Activated T-cell treated with anti-CD3 and anti-CD28 coated beads, Interleukin-2, amount 50 U/mL, for 72 hours (primary cell): ENCODE results near the gene PRKRIP1. TPM values are rescaled to one million over a fixed set of nuclear protein-coding genes. Genes with fewer than 3 reads are reported as not detected.
"Not testable (repeated sequence)": the region's sequence is repeated elsewhere in the genome, so short reads cannot be mapped to it uniquely, and the experiment has no call there.

ENCODE experiments used
- ATAC-seq, 2 donors: fragments of 150-1000 bp; cut with Tn5 transposase; replicated peaks in 1 of 2; 2 replicates each; pipeline ENCODE4 v1.10.0; 2021; ENCODE audit warnings: moderate library complexity in 2 of 2, mild to moderate bottlenecking in 1 of 2
- DNase-seq, 2 donors: peaks; one replicate each; pipeline ENCODE4 v3.0.0; 2021 to 2022; ENCODE audit warnings: mixed read lengths in 1 of 2
- H3K27ac Mint-ChIP-seq: one replicate; pipeline ENCODE4 v1.8.0; 2022; ENCODE audit warnings: mild to moderate bottlenecking, moderate library complexity, mixed read lengths
- H3K27me3 Mint-ChIP-seq: one replicate; pipeline ENCODE4 v1.8.0; 2022; ENCODE audit warnings: low read depth, mixed read lengths
- H3K36me3 Mint-ChIP-seq, 2 donors: one replicate each; pipeline ENCODE4 v1.8.0; 2022; ENCODE audit warnings: mixed read lengths in 2 of 2, mild to moderate bottlenecking in 1 of 2; ENCODE audit not compliant: insufficient read depth in 2 of 2
- H3K4me1 Mint-ChIP-seq: one replicate; pipeline ENCODE4 v1.8.0; 2022; ENCODE audit warnings: low read depth, mixed read lengths
- H3K4me3 Mint-ChIP-seq, 2 donors: one replicate each; pipeline ENCODE4 v1.8.0; 2022; ENCODE audit warnings: mild to moderate bottlenecking in 2 of 2, mixed read lengths in 2 of 2, moderate library complexity in 2 of 2
- H3K9me3 Mint-ChIP-seq, 2 donors: one replicate each; pipeline ENCODE4 v1.8.0; 2022; ENCODE audit warnings: mixed read lengths in 2 of 2
- total RNA-seq, 2 donors: library from RNA; stranded (reverse); gene quantifications; one replicate each; pipeline ENCODE4 v1.2.3, GENCODE V29; 2022

The PRKRIP1 gene
- total RNA-seq: 10 to 100 TPM; 30.6 to 35.7 TPM

DNA sequence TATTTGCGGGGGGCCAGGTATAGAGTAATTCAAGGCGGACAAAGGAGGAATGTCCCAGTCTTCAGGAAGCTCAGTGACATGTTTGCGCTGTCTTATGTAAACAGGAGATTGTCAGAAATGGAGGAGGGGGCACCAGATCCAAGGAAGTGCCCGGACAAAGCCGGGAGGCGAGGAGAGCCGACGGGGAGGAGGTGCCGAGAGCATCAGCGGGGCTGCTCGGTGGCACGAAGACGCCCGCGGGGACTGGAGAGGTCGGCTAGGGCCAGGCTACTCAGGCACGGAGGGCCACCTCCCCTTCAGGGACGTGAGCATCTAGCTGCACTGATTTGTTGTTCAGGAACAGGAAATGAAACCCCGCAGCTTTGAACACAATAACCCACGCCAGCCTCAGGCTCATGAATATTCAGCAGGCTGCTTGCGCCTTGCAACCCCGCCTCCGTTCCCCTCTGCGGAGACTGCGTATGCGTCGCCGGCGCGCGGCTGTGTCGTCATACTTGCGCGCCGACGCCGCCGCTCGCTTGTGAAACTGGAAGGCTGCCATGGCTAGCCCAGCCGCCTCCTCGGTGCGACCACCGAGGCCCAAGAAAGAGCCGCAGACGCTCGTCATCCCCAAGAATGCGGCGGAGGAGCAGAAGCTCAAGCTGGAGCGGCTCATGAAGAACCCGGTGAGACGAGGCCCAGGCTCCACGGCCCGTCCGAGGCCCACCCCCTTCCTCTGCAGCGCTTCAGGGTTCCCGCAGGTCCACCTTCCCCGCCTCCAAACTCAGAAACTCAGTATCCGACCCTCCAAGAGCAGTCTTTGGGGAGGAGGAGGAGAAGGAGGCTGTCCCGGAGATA lies at the start of gene PRKRIP1:
Gene PRKRIP1, plus strand, starts transcription at position 491 of the 837 bp plus-strand sequence. Its CDS starts 49 bp downstream, at position 540.
- Mint-ChIP-seq H3K4me3 (peak within 1 kb of the TSS; percentile 82 to 94), H3K4me1 (peaks cover 29% of the 10 kb centered on the region), H3K36me3 (peaks cover 8 to 16% of the 10 kb centered on the region in 2 donors), H3K27ac (peak within 1 kb of the TSS; percentile 95), H3K9me3 (no peaks in the 10 kb centered on the region), H3K27me3 (no peaks in the 10 kb centered on the region)
- DNase-seq (peak; percentile 80 to 88), ATAC-seq (peak; percentile 98 to 99)

DNA sequence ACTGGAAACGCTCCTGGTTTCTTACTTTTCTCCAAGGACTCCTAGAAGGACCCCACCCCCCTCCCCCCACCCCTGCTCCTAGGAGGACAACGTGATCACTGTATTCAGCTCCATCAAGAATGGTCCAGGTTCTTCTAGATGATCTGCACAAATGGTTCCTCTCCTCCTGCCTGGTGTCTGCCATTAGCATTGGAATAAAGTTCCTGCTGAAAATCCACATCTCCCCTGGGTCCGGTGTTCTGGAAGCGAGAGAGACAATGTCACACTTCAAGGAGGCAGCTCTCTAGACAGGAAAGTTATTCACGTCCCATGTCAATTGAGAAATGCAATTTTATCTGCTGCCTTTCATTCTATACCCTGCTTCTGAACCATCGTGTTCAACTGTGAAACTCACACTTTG lies 49.2 kb upstream of the PRKRIP1 start:
- DNase-seq, H3K4me3 Mint-ChIP-seq, H3K36me3 Mint-ChIP-seq, ATAC-seq, H3K27me3 Mint-ChIP-seq, H3K9me3 Mint-ChIP-seq, H3K4me1 Mint-ChIP-seq, H3K27ac Mint-ChIP-seq: not testable (repeated sequence)

DNA sequence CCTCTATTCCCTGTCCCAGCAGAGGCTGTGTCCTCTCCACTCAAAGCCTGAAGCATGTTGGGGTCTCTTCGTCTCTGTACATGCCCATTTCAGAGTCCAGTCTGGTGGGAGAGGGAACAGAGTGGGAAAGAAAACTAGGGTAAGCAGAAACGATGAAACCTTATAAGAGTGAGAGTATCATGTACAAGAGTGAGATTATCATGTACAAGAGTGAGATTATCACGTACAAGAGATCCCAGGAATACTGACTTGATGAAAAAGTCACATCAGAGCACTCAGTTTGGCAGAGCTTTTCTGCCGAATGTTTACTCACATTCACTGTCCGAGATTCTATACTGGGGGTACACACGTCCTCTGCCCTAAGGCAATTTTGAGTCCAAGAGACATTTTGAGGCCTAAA lies 39.8 kb upstream of the PRKRIP1 start, which contains the start of gene SPDYE6:
Gene SPDYE6, minus strand, starts transcription at position 101 of the 400 bp plus-strand sequence. CDS start 421 bp downstream, outside the sequence.
- not testable (repeated sequence) for H3K36me3 Mint-ChIP-seq, H3K4me3 Mint-ChIP-seq, H3K27me3 Mint-ChIP-seq, H3K4me1 Mint-ChIP-seq, H3K9me3 Mint-ChIP-seq, DNase-seq, H3K27ac Mint-ChIP-seq, ATAC-seq

DNA sequence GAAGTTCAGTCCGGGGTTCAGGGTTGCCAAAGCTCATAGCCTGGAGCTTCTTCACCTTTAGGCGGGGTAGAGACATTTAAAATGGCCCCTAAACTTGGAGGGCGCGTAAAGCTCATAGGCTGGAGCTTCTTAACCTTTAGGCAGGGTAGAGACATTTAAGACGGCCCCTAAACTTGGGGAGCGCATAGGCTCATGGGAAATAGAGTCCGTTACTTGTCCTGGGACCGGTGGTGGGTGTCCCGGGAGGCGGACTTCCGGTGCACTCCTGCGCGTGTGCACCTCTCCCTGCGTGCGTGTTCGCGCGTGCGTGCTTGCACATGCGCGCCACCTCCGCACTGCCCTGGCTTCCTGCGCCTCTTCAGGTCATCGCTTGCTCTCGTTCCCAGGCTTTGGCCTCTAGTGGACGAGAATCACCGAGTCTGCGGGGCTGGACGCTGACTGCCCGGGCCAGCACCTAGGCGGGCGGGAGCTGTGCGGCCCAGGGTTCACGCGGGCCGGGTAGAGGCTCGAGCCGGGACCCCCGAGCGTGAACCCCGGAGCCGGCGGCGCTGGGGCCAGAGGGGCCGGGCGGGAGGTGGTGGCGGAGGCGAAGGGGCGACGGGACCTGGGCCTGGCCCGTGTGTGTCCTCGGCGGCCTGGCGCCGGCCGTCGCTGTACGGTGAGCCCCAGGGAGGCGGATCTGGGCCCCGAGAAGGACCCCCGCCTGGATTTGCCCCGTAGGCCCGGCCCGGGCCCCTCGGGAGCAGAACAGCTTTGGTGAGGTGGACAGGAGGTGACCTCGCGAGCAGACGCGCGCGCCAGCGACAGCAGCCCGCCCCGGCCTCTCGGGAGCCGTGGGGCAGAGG lies 32.4 kb upstream of the PRKRIP1 start:
- peak; percentile 100 for ATAC-seq
- not testable (repeated sequence) for H3K9me3 Mint-ChIP-seq, H3K27me3 Mint-ChIP-seq
- peak; percentile 93 to 96 for DNase-seq
- peak overlapping the region; percentile 87 to 91 for H3K4me3 Mint-ChIP-seq
- H3K36me3 Mint-ChIP-seq: peaks cover 2 to 11% of the 10 kb centered on the region in 2 donors
- H3K4me1 Mint-ChIP-seq: peaks cover 32% of the 10 kb centered on the region
- peak overlapping the region; percentile 75 for H3K27ac Mint-ChIP-seq

DNA sequence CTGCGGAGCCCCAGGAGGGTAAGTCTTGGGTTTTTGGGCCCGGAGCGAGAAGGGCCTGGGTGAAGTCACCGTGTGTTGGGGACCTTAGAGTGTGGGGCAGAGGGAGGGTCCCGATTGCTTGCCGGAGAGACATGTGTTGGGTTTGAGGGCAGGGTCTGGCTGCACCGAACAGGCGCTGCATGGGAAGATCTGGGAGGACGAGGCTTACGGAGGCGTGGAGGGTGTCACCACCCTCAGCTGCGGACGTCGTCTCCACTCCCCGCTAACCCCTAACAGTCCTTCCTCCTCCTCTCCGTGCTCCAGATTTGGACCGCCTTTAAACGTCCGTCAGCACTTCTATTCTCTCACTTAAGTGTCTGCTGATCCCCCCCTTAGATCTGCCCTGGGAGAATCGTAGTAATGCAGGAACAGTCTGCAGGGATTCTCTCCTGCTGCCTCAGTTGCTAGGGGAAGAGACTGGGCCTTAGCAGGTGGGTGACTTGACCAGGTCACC lies 31.7 kb upstream of the PRKRIP1 start:
- Mint-ChIP-seq H3K4me1 (peaks cover 32% of the 10 kb centered on the region), H3K36me3 (peaks cover 2 to 11% of the 10 kb centered on the region in 2 donors), H3K4me3 (peak overlapping the region; percentile 87 to 91), H3K27ac (peak overlapping the region; percentile 75)
- DNase-seq: peak; percentile 6 to 11
- not testable (repeated sequence) for H3K9me3 Mint-ChIP-seq, ATAC-seq, H3K27me3 Mint-ChIP-seq

DNA sequence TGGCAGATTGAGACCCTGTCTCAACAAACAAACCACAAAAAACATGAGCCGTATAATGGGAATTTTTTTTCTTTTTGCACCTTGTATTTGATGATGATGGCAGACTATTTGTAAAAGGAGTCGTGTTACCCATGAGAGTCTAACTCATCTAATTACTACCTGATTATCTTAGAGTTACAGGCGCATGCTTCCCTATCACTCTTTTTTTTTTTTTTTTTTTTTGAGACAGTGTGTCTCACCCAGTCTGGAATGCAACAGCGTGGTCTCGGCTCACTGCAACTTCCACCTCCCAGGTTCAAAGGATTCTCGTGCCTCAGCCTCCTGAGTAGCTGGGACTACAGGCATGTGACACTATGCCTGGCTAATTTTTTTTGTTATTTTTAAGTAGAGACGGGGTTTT lies 30.8 kb upstream of the PRKRIP1 start:
- H3K9me3 Mint-ChIP-seq, H3K27me3 Mint-ChIP-seq, ATAC-seq, H3K27ac Mint-ChIP-seq, DNase-seq: not testable (repeated sequence)
- Mint-ChIP-seq H3K4me3 (peak overlapping the region; percentile 52 to 87), H3K4me1 (peaks cover 38% of the 10 kb centered on the region), H3K36me3 (peaks cover 5 to 17% of the 10 kb centered on the region in 2 donors)

GRCh38 chr7:102370038-102370437 lies 26.1 kb upstream of the PRKRIP1 start:
- not testable (repeated sequence) for ATAC-seq, DNase-seq, H3K27ac Mint-ChIP-seq, H3K4me3 Mint-ChIP-seq, H3K9me3 Mint-ChIP-seq, H3K27me3 Mint-ChIP-seq
- peaks cover 11 to 27% of the 10 kb centered on the region in 2 donors for H3K36me3 Mint-ChIP-seq
- H3K4me1 Mint-ChIP-seq: peaks cover 39% of the 10 kb centered on the region

- not testable (repeated sequence) for ATAC-seq, H3K27ac Mint-ChIP-seq, H3K27me3 Mint-ChIP-seq, H3K9me3 Mint-ChIP-seq, H3K4me3 Mint-ChIP-seq, DNase-seq
- peaks cover 30% of the 10 kb centered on the region for H3K4me1 Mint-ChIP-seq
- peaks cover 12 to 34% of the 10 kb centered on the region in 2 donors for H3K36me3 Mint-ChIP-seq
These were observed 23.4 kb upstream of the PRKRIP1 start for GRCh38 chr7:102372796-102373195.

GRCh38 chr7:102376964-102377466 lies 19.1 kb upstream of the PRKRIP1 start:
- H3K4me1 Mint-ChIP-seq: peaks cover 10% of the 10 kb centered on the region
- no peak for DNase-seq
- no peak for ATAC-seq
- peaks cover 7 to 24% of the 10 kb centered on the region in 2 donors for H3K36me3 Mint-ChIP-seq
- H3K27me3 Mint-ChIP-seq: no peaks in the 10 kb centered on the region
- no peaks in the 10 kb centered on the region for H3K9me3 Mint-ChIP-seq
- H3K27ac Mint-ChIP-seq: peak overlapping the region; percentile 0
- H3K4me3 Mint-ChIP-seq: no peak overlapping the region

DNA sequence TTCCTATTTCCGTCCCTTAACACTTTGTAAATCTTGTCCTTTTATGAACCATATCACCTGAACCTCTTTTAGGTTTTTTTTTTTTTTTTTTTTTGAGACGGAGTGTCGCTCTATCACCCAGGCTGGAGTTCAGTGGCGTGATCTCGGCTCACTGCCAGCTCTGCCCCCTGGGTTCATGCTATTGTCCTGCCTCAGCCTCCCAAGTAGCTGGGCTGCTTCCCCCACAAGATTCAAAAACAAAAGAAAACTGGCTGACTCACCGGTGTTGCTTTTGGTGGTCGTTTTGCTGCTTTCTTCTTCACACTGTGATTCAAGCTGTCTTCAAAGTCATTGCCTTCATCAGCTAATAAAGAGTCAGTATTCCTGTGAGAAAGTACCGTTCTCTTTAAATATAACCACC lies 15.3 kb upstream of the PRKRIP1 start:
- not testable (repeated sequence) for H3K27me3 Mint-ChIP-seq, H3K4me1 Mint-ChIP-seq, H3K4me3 Mint-ChIP-seq, H3K9me3 Mint-ChIP-seq, ATAC-seq, DNase-seq
- Mint-ChIP-seq H3K36me3 (peaks cover 3 to 25% of the 10 kb centered on the region in 2 donors), H3K27ac (peak overlapping the region; percentile 80)

DNA sequence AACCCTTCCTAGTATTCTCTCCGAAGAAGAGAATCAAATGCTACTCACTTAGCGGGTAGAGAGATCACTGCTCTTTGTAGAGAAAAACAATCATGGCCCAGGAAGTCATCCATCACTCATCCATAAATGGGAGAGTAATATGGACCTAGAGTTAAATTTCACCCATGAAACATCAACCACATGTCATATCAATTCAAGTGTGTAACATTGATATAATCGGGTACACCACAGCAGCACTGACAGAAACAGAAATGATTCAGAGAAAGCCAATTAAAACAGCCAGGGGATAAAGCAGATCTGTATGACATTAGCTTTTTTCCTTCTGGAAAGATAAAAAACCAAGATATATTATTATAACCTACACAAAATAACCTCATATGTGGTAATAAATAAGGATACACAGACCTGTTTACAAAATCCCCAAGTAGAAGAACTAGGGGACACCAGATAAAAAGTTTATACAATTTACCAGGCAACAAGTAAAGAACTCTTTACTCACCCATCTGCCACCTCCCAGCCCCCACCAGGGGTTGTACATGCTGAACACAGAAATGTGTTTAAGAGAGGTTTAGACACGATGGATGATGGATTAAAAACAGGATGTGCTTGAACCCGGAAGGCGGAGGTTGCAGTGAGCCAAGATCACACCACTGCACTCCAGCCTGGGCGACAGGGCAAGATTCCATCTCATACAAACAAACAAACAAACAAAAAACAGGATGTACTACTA lies 14.3 kb upstream of the PRKRIP1 start:
- H3K36me3 Mint-ChIP-seq: peaks cover 3 to 24% of the 10 kb centered on the region in 2 donors
- ATAC-seq, H3K27me3 Mint-ChIP-seq, DNase-seq, H3K4me1 Mint-ChIP-seq, H3K4me3 Mint-ChIP-seq, H3K9me3 Mint-ChIP-seq: not testable (repeated sequence)
- H3K27ac Mint-ChIP-seq: peak overlapping the region; percentile 46

GRCh38 chr7:102387064-102387463 lies 9.1 kb upstream of the PRKRIP1 start:
- Mint-ChIP-seq H3K36me3 (peaks cover under 1 to 9% of the 10 kb centered on the region in 2 donors), H3K27ac (no peak overlapping the region)
- ATAC-seq: no peak

More at GRCh38 chr7:102387064-102387463, 9.1 kb upstream of the PRKRIP1 start:
- Mint-ChIP-seq H3K27me3 (no peaks in the 10 kb centered on the region), H3K9me3 (no peaks in the 10 kb centered on the region), H3K4me1 (peaks cover 3% of the 10 kb centered on the region), H3K4me3 (no peak overlapping the region)
- no peak for DNase-seq
